H1 (cell line): ENCODE data around the gene ZNF277.

ENCODE experiments used
- EZH2 ChIP-seq: fragments of 200-600 bp; sonication (generic); IDR thresholded peaks from 2 replicates; pipeline ENCODE4 v1.7.1; 2012; ENCODE audit warnings: low read depth, mild to moderate bottlenecking, moderate library complexity, low read length, inconsistent platforms; ENCODE audit not compliant: severe bottlenecking
- POLR2AphosphoS5 ChIP-seq: IDR thresholded peaks from 2 replicates; pipeline ENCODE4 v1.6.1; 2011; ENCODE audit warnings: low read depth, low read length

- TF ChIP-seq EZH2: no peak
- no peak for TF ChIP-seq POLR2AphosphoS5
Measured at GRCh38 chr7:112160130-112160770, 46.2 kb upstream of the ZNF277 start.
